CD4-positive, alpha-beta T cell (primary cell): ENCODE measurements around the gene TTBK1. TPM values are rescaled to one million over a fixed set of nuclear protein-coding genes. Genes with fewer than 3 reads are reported as not detected.

Experiments
- ATAC-seq: fragments of 200-7000 bp; cut with Tn5 transposase; one replicate; pipeline ENCODE4 v1.10.0; 2022; ENCODE audit warnings: mild to moderate bottlenecking; ENCODE audit not compliant: poor library complexity
- CTCF ChIA-PET: fragments of 350-600 bp; sonication (Branson Sonifier 250); formaldehyde crosslinking; loops from one replicate; lab custom pipeline; 2021; ENCODE audit warnings: antibody characterized with exemption, inconsistent platforms; lab: Charles Lee
- POLR2A ChIA-PET: fragments of 350-600 bp; sonication (Branson Sonifier 250); formaldehyde crosslinking; loops from one replicate; lab custom pipeline; 2021; ENCODE audit warnings: antibody characterized with exemption, inconsistent platforms; lab: Charles Lee
- DNase-seq, 14 experiments: peaks; one replicate each; pipeline ENCODE4 v3.0.0-alpha.2; 2013 to 2020; ENCODE audit warnings: mixed read lengths in 2 of 14
- H3K27ac ChIP-seq, 2 donors: one replicate each; pipeline versions ENCODE4 v1.5.1 to v1.7.0; 2013; ENCODE audit warnings: low read length in 2 of 2, low read depth in 1 of 2, mild to moderate bottlenecking in 1 of 2
- H3K27me3 ChIP-seq, 2 experiments: 1 replicate in 1 of 2; 2 replicates in 1 of 2; pipeline versions ENCODE4 v1.6.1 to v1.7.0; 2013; ENCODE audit warnings: low read length in 2 of 2, control low read depth in 1 of 2, mild to moderate bottlenecking in 1 of 2, moderate library complexity in 1 of 2; ENCODE audit not compliant: insufficient read depth in 2 of 2, control insufficient read depth in 1 of 2
- H3K36me3 ChIP-seq: one replicate; pipeline ENCODE4 v1.6.1; 2013; ENCODE audit warnings: low read length, control low read depth; ENCODE audit not compliant: insufficient read depth
- H3K4me1 ChIP-seq: one replicate; pipeline ENCODE4 v1.6.1; 2013; ENCODE audit warnings: low read length, control low read depth; ENCODE audit not compliant: insufficient read depth
- H3K4me3 ChIP-seq: one replicate; pipeline ENCODE4 v1.5.1; 2013; ENCODE audit warnings: mild to moderate bottlenecking, low read length, moderate library complexity
- H3K9me3 ChIP-seq, 2 experiments: 1 replicate in 1 of 2; 2 replicates in 1 of 2; pipeline versions ENCODE4 v1.6.1 to v1.7.0; 2013; ENCODE audit warnings: low read length in 2 of 2, mild to moderate bottlenecking in 2 of 2, control low read depth in 1 of 2, moderate library complexity in 1 of 2; ENCODE audit not compliant: control insufficient read depth in 1 of 2, insufficient read depth in 1 of 2
- H3K27ac Mint-ChIP-seq: one replicate; pipeline ENCODE4 v1.8.0; 2020; ENCODE audit warnings: mixed read lengths
- H3K27me3 Mint-ChIP-seq: one replicate; pipeline ENCODE4 v1.8.0; 2021; ENCODE audit warnings: mixed read lengths
- H3K36me3 Mint-ChIP-seq: one replicate; pipeline ENCODE4 v1.8.0; 2021; ENCODE audit warnings: low read depth, mixed read lengths
- H3K4me1 Mint-ChIP-seq: one replicate; pipeline ENCODE4 v1.8.0; 2021; ENCODE audit warnings: low read depth, mixed read lengths
- H3K4me3 Mint-ChIP-seq: one replicate; pipeline ENCODE4 v1.8.0; 2020; ENCODE audit warnings: mild to moderate bottlenecking, mixed read lengths
- H3K9me3 Mint-ChIP-seq: one replicate; pipeline ENCODE4 v1.8.0; 2020; ENCODE audit warnings: mixed read lengths
- CTCF ChIP-seq: fragments of 200-600 bp; IDR thresholded peaks from one replicate; pipeline ENCODE4 v1.8.0; 2022; ENCODE audit warnings: antibody characterized with exemption, mild to moderate bottlenecking
- intact Hi-C, 2 experiments: fragments of 100-400 bp; cut with DNase I in 1 of 2; cut with micrococcal nuclease in 1 of 2; formaldehyde crosslinking; loops; one replicate each; pipeline versions ENCODE4 v1.15.1 to v1.9.0; 2023 to 2025; cut with DNase I, micrococcal nuclease
- total RNA-seq, 174 experiments: library from RNA in 2 of 174; stranded (reverse) in 2 of 174; gene quantifications; one replicate each; pipeline ENCODE4 v1.2.3 and lab custom pipeline; 2021 to 2026

Gene TTBK1
- total RNA-seq, 2 experiments from 2014 or later = not detected

GRCh38 chr6:43280234-43280633, 37.0 kb downstream of the TTBK1 start:
- POLR2A ChIA-PET = no interaction called here
- DNase-seq (no peak), ATAC-seq (no peak)
- CTCF ChIA-PET = no interaction called here
- peaks cover 14 to 15% of the 10 kb centered on the region in 2 experiments for H3K27me3 ChIP-seq
- H3K36me3 ChIP-seq = no peaks in the 10 kb centered on the region
- TF ChIP-seq CTCF = no peak
- peaks cover 17% of the 10 kb centered on the region for H3K4me1 ChIP-seq
- H3K4me1 Mint-ChIP-seq = no peaks in the 10 kb centered on the region
- H3K4me3 Mint-ChIP-seq = no peak overlapping the region
- H3K4me3 ChIP-seq = no peak overlapping the region
- intact Hi-C loops = no loop called here
- peaks cover 43% of the 10 kb centered on the region for H3K27me3 Mint-ChIP-seq
- H3K27ac ChIP-seq = no peak overlapping the region
- H3K9me3 Mint-ChIP-seq = no peaks in the 10 kb centered on the region
- H3K27ac Mint-ChIP-seq = no peak overlapping the region
- H3K9me3 ChIP-seq = no peaks in the 10 kb centered on the region
- no peaks in the 10 kb centered on the region for H3K36me3 Mint-ChIP-seq

GRCh38 chr6:43282060-43282459, 38.8 kb downstream of the TTBK1 start:
- no peak for ATAC-seq
- H3K27me3 Mint-ChIP-seq = peaks cover 48% of the 10 kb centered on the region
- H3K27ac Mint-ChIP-seq = no peak overlapping the region

GRCh38 chr6:43282636-43283513, 39.6 kb downstream of the TTBK1 start:
- DNase-seq (no peak), ATAC-seq (no peak)
- H3K36me3 ChIP-seq = no peaks in the 10 kb centered on the region
- H3K27ac ChIP-seq = no peak overlapping the region
- H3K27me3 ChIP-seq = peaks cover 11 to 13% of the 10 kb centered on the region in 2 experiments
- H3K4me1 ChIP-seq = no peaks in the 10 kb centered on the region
- no peak overlapping the region for H3K4me3 ChIP-seq
- no peaks in the 10 kb centered on the region for H3K36me3 Mint-ChIP-seq
- no peaks in the 10 kb centered on the region for H3K4me1 Mint-ChIP-seq
- POLR2A ChIA-PET = no interaction called here
- TF ChIP-seq CTCF = no peak
- CTCF ChIA-PET = no interaction called here
- H3K27ac Mint-ChIP-seq = no peak overlapping the region
- intact Hi-C loops = no loop called here
- H3K9me3 Mint-ChIP-seq = no peaks in the 10 kb centered on the region
- no peak overlapping the region for H3K4me3 Mint-ChIP-seq
- H3K27me3 Mint-ChIP-seq = peaks cover 50% of the 10 kb centered on the region
- H3K9me3 ChIP-seq = no peaks in the 10 kb centered on the region

More at GRCh38 chr6:43282060-43282459, 38.8 kb downstream of the TTBK1 start:
- TF ChIP-seq CTCF = no peak
- Mint-ChIP-seq H3K36me3 (no peaks in the 10 kb centered on the region), H3K4me1 (no peaks in the 10 kb centered on the region), H3K9me3 (no peaks in the 10 kb centered on the region), H3K4me3 (no peak overlapping the region)
- Histone ChIP-seq H3K4me3 (no peak overlapping the region), H3K27me3 (peaks cover 18 to 19% of the 10 kb centered on the region in 2 experiments), H3K9me3 (no peaks in the 10 kb centered on the region), H3K4me1 (no peaks in the 10 kb centered on the region), H3K27ac (no peak overlapping the region), H3K36me3 (no peaks in the 10 kb centered on the region)
- no peak for DNase-seq
- intact Hi-C loops = no loop called here
- ChIA-PET POLR2A (no interaction called here), CTCF (no interaction called here)
